IMR-90 (cell line): ENCODE data around the gene CASQ1. TPM values are rescaled to one million over a fixed set of nuclear protein-coding genes. Genes with fewer than 3 reads are reported as not detected.

Experiments
- ATAC-seq: fragments of 200-7000 bp; cut with Tn5 transposase; 2 replicates; pipeline ENCODE4 v1.9.1; 2020; ENCODE audit warnings: low read depth, mild to moderate bottlenecking, moderate library complexity
- BruUV-seq: library from RNA; stranded (reverse); fragments of 400-500 nt; replicated peaks from 2 replicates; lab custom pipeline; 2021; lab: Mats Ljungman, UMichigan
- CTCF ChIA-PET: fragments of 300-600 bp; formaldehyde crosslinking; extraction: SDS; loops from one replicate; lab custom pipeline; 2021; ENCODE audit warnings: antibody characterized with exemption; lab: Yijun Ruan, JAX
- POLR2A ChIA-PET: fragments of 300-600 bp; sonication (Branson Sonifier 250); formaldehyde crosslinking; loops from one replicate; lab custom pipeline; 2022; ENCODE audit warnings: antibody characterized with exemption; ENCODE audit not compliant: unreplicated experiment; lab: Charles Lee
- DNase-seq: peaks from one replicate; pipeline ENCODE4 v3.0.0; 2013
- H2AFZ ChIP-seq: replicated peaks from 2 replicates; pipeline ENCODE3; 2013; ENCODE audit warnings: low read length, mild to moderate bottlenecking; ENCODE audit not compliant: poor library complexity
- H2AK5ac ChIP-seq: 2 replicates; pipeline ENCODE4 v1.6.1; 2013; ENCODE audit warnings: low read depth, low read length, inconsistent platforms
- H2AK9ac ChIP-seq: replicated peaks from 2 replicates; pipeline ENCODE3; 2013; ENCODE audit warnings: mild to moderate bottlenecking, low read depth, low read length, moderate library complexity; ENCODE audit not compliant: poor library complexity
- H2BK120ac ChIP-seq: 2 replicates; pipeline ENCODE4 v1.6.1; 2013; ENCODE audit warnings: low read depth, low read length, inconsistent platforms
- H2BK15ac ChIP-seq: 3 replicates; pipeline ENCODE4 v1.6.1; 2013; ENCODE audit warnings: low read depth, low read length, inconsistent platforms
- H2BK20ac ChIP-seq: 2 replicates; pipeline ENCODE4 v1.6.1; 2013; ENCODE audit warnings: low read depth, mild to moderate bottlenecking, inconsistent platforms, low read length, moderate library complexity
- H2BK5ac ChIP-seq: 2 replicates; pipeline ENCODE4 v1.6.1; 2013; ENCODE audit warnings: mild to moderate bottlenecking, low read depth, low read length, inconsistent platforms; ENCODE audit not compliant: poor library complexity, severe bottlenecking
- H3K14ac ChIP-seq: replicated peaks from 2 replicates; pipeline ENCODE4 v1.6.1; 2013; ENCODE audit warnings: low read depth, low read length, inconsistent platforms
- H3K18ac ChIP-seq: 2 replicates; pipeline ENCODE4 v1.6.1; 2013; ENCODE audit warnings: low read depth, low read length, control low read depth
- H3K23ac ChIP-seq: 2 replicates; pipeline ENCODE4 v1.6.1; 2013; ENCODE audit warnings: low read depth, low read length, inconsistent platforms
- H3K27ac ChIP-seq: 2 replicates; pipeline ENCODE4 v1.5.1; 2013; ENCODE audit warnings: mild to moderate bottlenecking, control low read depth, low read length; ENCODE audit not compliant: insufficient read depth
- H3K27me3 ChIP-seq: 2 replicates; pipeline ENCODE4 v1.6.1; 2013; ENCODE audit warnings: low read length; ENCODE audit not compliant: control insufficient read depth, insufficient read depth
- H3K36me3 ChIP-seq: 2 replicates; pipeline ENCODE4 v1.6.1; 2013; ENCODE audit warnings: low read length, mixed read lengths; ENCODE audit not compliant: control insufficient read depth, insufficient read depth
- H3K4ac ChIP-seq: 2 replicates; pipeline ENCODE4 v1.6.1; 2013; ENCODE audit warnings: low read depth, low read length, inconsistent platforms
- H3K4me1 ChIP-seq: 2 replicates; pipeline ENCODE4 v1.6.1; 2013; ENCODE audit warnings: low read length, mixed read lengths; ENCODE audit not compliant: control insufficient read depth, insufficient read depth
- H3K4me2 ChIP-seq: 2 replicates; pipeline ENCODE4 v1.6.1; 2013; ENCODE audit warnings: low read depth, mild to moderate bottlenecking, control low read depth, low read length, moderate library complexity
- H3K4me3 ChIP-seq: 2 replicates; pipeline ENCODE4 v1.5.1; 2013; ENCODE audit warnings: low read depth, mild to moderate bottlenecking, control low read depth, low read length, moderate library complexity; ENCODE audit not compliant: insufficient read depth
- H3K56ac ChIP-seq: 2 replicates; pipeline ENCODE4 v1.6.1; 2013; ENCODE audit warnings: low read length, inconsistent platforms; ENCODE audit not compliant: insufficient read depth; ENCODE audit errors: extremely low read depth
- H3K79me1 ChIP-seq, 2 experiments: 2 replicates each; pipeline ENCODE4 v1.6.1; 2013; ENCODE audit warnings: low read length in 2 of 2, inconsistent platforms in 1 of 2, low read depth in 1 of 2
- H3K9ac ChIP-seq: 2 replicates; pipeline ENCODE4 v1.6.1; 2013; ENCODE audit warnings: low read depth, low read length, control low read depth
- H3K9me1 ChIP-seq: 2 replicates; pipeline ENCODE4 v1.6.1; 2013; ENCODE audit warnings: low read length, inconsistent platforms; ENCODE audit not compliant: insufficient read depth
- H3K9me3 ChIP-seq: 2 replicates; pipeline ENCODE4 v1.6.1; 2013; ENCODE audit warnings: low read length; ENCODE audit not compliant: control insufficient read depth, insufficient read depth
- H4K20me1 ChIP-seq: 2 replicates; pipeline ENCODE4 v1.6.1; 2013; ENCODE audit warnings: low read length, inconsistent platforms; ENCODE audit not compliant: insufficient read depth
- H4K5ac ChIP-seq: 2 replicates; pipeline ENCODE4 v1.6.1; 2013; ENCODE audit warnings: mild to moderate bottlenecking, low read depth, low read length, control low read depth
- H4K8ac ChIP-seq, 2 experiments: 2 replicates each; pipeline ENCODE4 v1.6.1; 2013; ENCODE audit warnings: low read depth in 2 of 2, low read length in 2 of 2, control low read depth in 1 of 2, inconsistent platforms in 1 of 2
- H4K91ac ChIP-seq: 2 replicates; pipeline ENCODE4 v1.6.1; 2013; ENCODE audit warnings: low read depth, low read length, inconsistent platforms; ENCODE audit not compliant: insufficient read depth
- BHLHE40 ChIP-seq: fragments of 150-350 bp; IDR thresholded peaks from 2 replicates; pipeline ENCODE4 v1.6.1; 2016; ENCODE audit warnings: mild to moderate bottlenecking, low read depth, low read length
- CEBPB ChIP-seq: IDR thresholded peaks from 2 replicates; pipeline ENCODE4 v1.6.1; 2012; ENCODE audit warnings: low read depth, low read length, improper control_type of control experiment
- CHD1 ChIP-seq: IDR thresholded peaks from 2 replicates; pipeline ENCODE4 v1.6.1; 2012; ENCODE audit warnings: low read depth, low read length, improper control_type of control experiment
- CTCF ChIP-seq: conservative IDR thresholded peaks from 2 replicates; pipeline ENCODE4 v1.5.1; 2012; ENCODE audit warnings: mild to moderate bottlenecking, low read depth, low read length, improper control_type of control experiment
- ELK1 ChIP-seq: fragments of 150-350 bp; IDR thresholded peaks from 2 replicates; pipeline ENCODE4 v1.6.1; 2016; ENCODE audit warnings: low read depth, mild to moderate bottlenecking, low read length, moderate library complexity, borderline replicate concordance
- FOS ChIP-seq: fragments of 150-350 bp; IDR thresholded peaks from 2 replicates; pipeline ENCODE4 v1.6.1; 2016; ENCODE audit warnings: low read depth, low read length
- MAFK ChIP-seq: IDR thresholded peaks from 2 replicates; pipeline ENCODE4 v1.6.1; 2012; ENCODE audit warnings: low read depth, low read length, improper control_type of control experiment
- MAZ ChIP-seq: IDR thresholded peaks from 2 replicates; pipeline ENCODE4 v1.6.1; 2012; ENCODE audit warnings: low read depth, mild to moderate bottlenecking, low read length, improper control_type of control experiment, moderate library complexity, borderline replicate concordance
- MXI1 ChIP-seq: IDR thresholded peaks from 2 replicates; pipeline ENCODE4 v1.6.1; 2012; ENCODE audit warnings: low read depth, mild to moderate bottlenecking, low read length, moderate library complexity, borderline replicate concordance
- NFE2L2 ChIP-seq: fragments of 150-350 bp; IDR thresholded peaks from 2 replicates; pipeline ENCODE4 v1.6.1; 2016; ENCODE audit warnings: low read depth, mild to moderate bottlenecking, low read length
- POLR2A ChIP-seq: IDR thresholded peaks from 2 replicates; pipeline ENCODE4 v1.6.1; 2012; ENCODE audit warnings: mild to moderate bottlenecking, low read depth, low read length
- RCOR1 ChIP-seq: IDR thresholded peaks from 2 replicates; pipeline ENCODE4 v1.6.1; 2012; ENCODE audit warnings: mild to moderate bottlenecking, low read length, improper control_type of control experiment; ENCODE audit not compliant: insufficient replicate concordance
- SMC3 ChIP-seq: fragments of 150-350 bp; IDR thresholded peaks from 2 replicates; pipeline ENCODE4 v1.6.1; 2016; ENCODE audit warnings: low read depth, mild to moderate bottlenecking, antibody characterized with exemption, low read length, moderate library complexity
- WGBS, 2 experiments: methylation state at CpG; one replicate each; pipeline versions ENCODE4 v1.1.5 to v1.1.7; 2013; ENCODE audit warnings: missing lambda C conversion rate in 2 of 2; ENCODE audit not compliant: insufficient read length in 1 of 2; ENCODE audit errors: extremely low coverage in 2 of 2; 5-methylcytosine and 5-hydroxymethylcytosine counted together
- dilution Hi-C: fragments of 300-500 bp; cut with HindIII; formaldehyde crosslinking; loops from one replicate; pipeline ENCODE4 v1.14.3; 2018; ENCODE audit warnings: low sequenced_read_pairs; ENCODE audit not compliant: unreplicated experiment
- in situ Hi-C: fragments of 300-500 bp; cut with MboI; formaldehyde crosslinking; loops from 3 replicates; pipeline ENCODE4 v1.14.3; 2019; ENCODE audit warnings: low sequenced_read_pairs, inconsistent platforms, mixed read lengths
- intact Hi-C: fragments of 100-400 bp; cut with micrococcal nuclease; formaldehyde crosslinking; loops from 2 replicates; pipeline ENCODE4 v1.10.0; 2022
- polyA plus RNA-seq, 3 experiments: library from polyadenylated mRNA; depleted of rRNA; stranded (reverse); fragments of >200 nt; gene quantifications; 2 replicates each; pipeline ENCODE4 v1.2.3, GENCODE V29; 2012; ENCODE audit warnings: low replicate concordance in 1 of 3
- total RNA-seq: library from RNA; depleted of rRNA; stranded (reverse); fragments of >200 nt; gene quantifications from 2 replicates; pipeline ENCODE4 v1.2.3, GENCODE V29; 2012
- TF ChIP-seq, protein P1 (sequence below): fragments of 150-350 bp; IDR thresholded peaks from 2 replicates; pipeline ENCODE4 v1.6.1; 2017; ENCODE audit warnings: mild to moderate bottlenecking, antibody characterized with exemption, low read length, low read depth

CASQ1 gene
- total and polyA plus RNA-seq, 2 of the 4 experiments (the other 2 are of a cell fraction), result 0.18 to 0.21 TPM

GRCh38 chr1:160209321-160210046 lies 19.1 kb downstream of the CASQ1 start:
- Histone ChIP-seq H4K91ac (no peak overlapping the region), H4K20me1 (peaks cover 78% of the 10 kb centered on the region), H2AK9ac (peak overlapping the region; percentile 6), H3K23ac (0 out of 2 replicates have a peak overlapping the region, but pooled peaks have one; percentile 82), H3K9me1 (peaks cover 44% of the 10 kb centered on the region), H2AK5ac (no peak overlapping the region), H3K14ac (peak overlapping the region; percentile 71; the same call in 1 of the 2 replicates), H3K27me3 (no peaks in the 10 kb centered on the region), H3K79me1 (peaks cover 40 to 90% of the 10 kb centered on the region in 2 experiments), H2AFZ (no peak overlapping the region), H3K4me1 (peaks cover 41% of the 10 kb centered on the region), H4K8ac (no peak overlapping the region), H3K18ac (no peak overlapping the region), H3K4ac (no peak overlapping the region), H3K36me3 (peaks cover 62% of the 10 kb centered on the region), H2BK15ac (no peak overlapping the region), H3K4me3 (no peak overlapping the region), H3K56ac (no peak overlapping the region), H2BK5ac (peak overlapping the region; percentile 50), H2BK120ac (no peak overlapping the region), H3K9ac (peak overlapping the region; percentile 9; the same call in 1 of the 2 replicates), H3K9me3 (no peaks in the 10 kb centered on the region), H3K4me2 (peak overlapping the region; percentile 35; the same call in 1 of the 2 replicates), H3K27ac (peak overlapping the region; percentile 30; the same call in 1 of the 2 replicates), H4K5ac (no peak overlapping the region), H2BK20ac (no peak overlapping the region)
- in situ Hi-C loops (no loop called here), dilution Hi-C loops (loop anchor here (10.0 kb wide), 1 partner anchor 105 kb away; no protein-coding TSS in a partner anchor), intact Hi-C loops (loop anchor here (10.0 kb wide), 1 partner anchor 285 kb away; the partner anchor contains the start of gene TAGLN2)
- 14% methylated on average over 2 of the region's 7 CpGs; no CpG with 5 or more reads in 1 of the 2 experiments for WGBS, 2 experiments
- ATAC-seq, result no peak
- no TSS peak for BruUV-seq
- ChIA-PET POLR2A (interaction anchor here (0.6 kb wide), 1 partner anchor 32 kb away, joined by 6 read pairs; no protein-coding TSS in a partner anchor), CTCF (interaction anchor here (0.7 to 1.3 kb wide), 3 partner anchors 16 to 53 kb away, joined by 3 to 5 read pairs (median 3); no protein-coding TSS in a partner anchor)
- DNase-seq, result no peak
- TF ChIP-seq SMC3, result no peak
- no peak for TF ChIP-seq CHD1
- no peak for TF ChIP-seq RCOR1
- TF ChIP-seq, protein P1, sequence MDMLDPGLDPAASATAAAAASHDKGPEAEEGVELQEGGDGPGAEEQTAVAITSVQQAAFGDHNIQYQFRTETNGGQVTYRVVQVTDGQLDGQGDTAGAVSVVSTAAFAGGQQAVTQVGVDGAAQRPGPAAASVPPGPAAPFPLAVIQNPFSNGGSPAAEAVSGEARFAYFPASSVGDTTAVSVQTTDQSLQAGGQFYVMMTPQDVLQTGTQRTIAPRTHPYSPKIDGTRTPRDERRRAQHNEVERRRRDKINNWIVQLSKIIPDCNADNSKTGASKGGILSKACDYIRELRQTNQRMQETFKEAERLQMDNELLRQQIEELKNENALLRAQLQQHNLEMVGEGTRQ, result no peak
- TF ChIP-seq POLR2A, result no peak
- no peak for TF ChIP-seq BHLHE40
- no peak for TF ChIP-seq ELK1
- no peak for TF ChIP-seq MXI1
- TF ChIP-seq FOS, result no peak
- no peak for TF ChIP-seq CTCF
- no peak for TF ChIP-seq MAFK
- TF ChIP-seq CEBPB, result no peak
- TF ChIP-seq MAZ, result no peak
- TF ChIP-seq NFE2L2, result no peak
